ENCODE measurements around the gene MTMR3. TPM values are rescaled to one million over a fixed set of nuclear protein-coding genes. Genes with fewer than 3 reads are reported as not detected.
"Not testable (repeated sequence)": the region's sequence is repeated elsewhere in the genome, so short reads cannot be mapped to it uniquely, and the experiment has no call there.

MTMR3 gene
- total RNA-seq, result 16.8 and 28.4 TPM in 2 replicates

DNA sequence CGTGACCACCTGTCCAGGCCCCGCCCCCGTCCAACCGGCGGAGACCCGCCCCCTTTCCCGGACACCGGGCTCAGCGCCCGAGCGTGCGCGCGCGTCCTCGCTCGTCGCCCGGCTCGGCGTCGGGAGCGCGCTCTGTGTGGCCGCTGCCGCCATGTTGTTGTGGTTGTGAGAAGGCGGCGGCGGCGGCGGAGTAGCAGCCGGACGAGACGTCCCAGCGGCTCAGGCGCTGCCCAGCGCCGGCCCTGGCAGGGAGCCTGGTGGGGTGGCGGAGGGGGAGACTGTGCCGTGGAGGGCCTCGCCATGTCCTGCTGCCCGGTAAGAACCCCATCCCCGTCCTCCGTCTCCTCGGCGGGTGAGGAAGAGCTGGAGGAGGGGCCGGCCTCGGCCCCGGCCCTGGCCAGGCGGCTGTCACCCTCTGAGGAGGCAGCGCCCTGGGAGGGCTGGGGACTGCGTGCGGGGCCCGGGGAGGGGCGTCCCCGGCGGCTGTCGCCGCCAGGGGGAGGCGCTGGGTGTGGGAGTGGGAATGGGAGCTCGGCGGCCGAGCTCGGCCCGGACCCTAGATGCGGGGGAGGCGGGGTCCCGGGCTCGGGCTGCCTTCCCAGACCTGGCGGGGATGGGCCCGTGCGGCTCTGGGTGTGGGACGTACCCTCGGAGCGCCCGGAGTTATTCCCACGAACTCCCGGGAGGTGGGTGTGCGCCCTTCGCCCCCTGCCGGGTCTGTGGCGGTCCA, at the start of gene MTMR3:
Gene MTMR3, plus strand, starts transcription at position 130 of the 730 bp plus-strand sequence. CDS start 87,886 bp downstream, outside the sequence.
- peak; percentile 92 to 94 for DNase-seq (ENCODE audit: low read depth in 2 of 2)

DNA sequence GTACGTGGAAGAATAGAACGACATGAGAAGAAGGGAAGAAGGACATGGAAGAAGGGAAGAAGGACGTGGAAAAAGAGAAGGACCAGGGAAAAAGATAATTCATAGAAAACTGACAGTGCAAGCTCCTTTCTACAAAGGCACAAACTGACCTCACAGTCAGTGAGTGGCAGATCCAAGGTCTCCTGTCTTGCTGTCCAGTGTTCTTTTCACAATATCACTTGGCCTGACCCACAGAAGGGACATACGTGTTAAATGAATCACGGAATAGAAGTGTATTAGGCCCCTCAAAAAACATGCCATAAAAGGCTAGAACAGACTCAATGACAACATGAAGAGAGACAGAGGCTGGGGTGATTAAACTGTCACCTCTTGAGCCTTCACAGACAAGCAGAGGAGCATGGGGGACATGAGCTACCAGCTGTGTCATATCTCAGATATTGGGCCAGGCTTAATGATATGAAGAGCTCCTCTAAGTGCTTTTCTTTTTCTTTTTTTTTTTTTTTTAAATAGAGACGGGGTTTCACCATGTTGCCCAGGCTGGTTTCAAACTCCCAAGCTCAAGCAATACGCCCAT, 49.5 kb upstream of the MTMR3 start:
- DNase-seq (ENCODE audit: low read depth in 2 of 2), result no peak

DNA sequence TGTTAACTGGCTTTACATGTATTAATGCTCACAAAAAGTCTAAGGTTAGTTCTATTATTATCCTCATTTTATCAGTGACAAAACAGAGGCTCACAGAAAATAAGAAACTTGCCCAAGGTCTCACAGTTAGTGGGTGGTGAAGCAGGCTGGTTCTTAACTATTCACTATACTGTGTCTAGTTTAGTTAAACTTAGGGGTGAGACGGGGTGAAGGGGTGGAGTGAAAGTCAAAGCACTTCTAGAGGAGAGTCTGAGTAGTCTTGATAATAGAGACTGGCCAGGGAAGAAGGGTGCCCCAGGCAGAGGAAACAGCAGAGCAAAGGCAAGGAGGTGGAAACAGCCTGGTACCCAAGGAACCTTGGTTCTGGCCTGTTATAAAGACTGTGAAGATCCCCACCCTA, 48.9 kb upstream of the MTMR3 start:
- DNase-seq (ENCODE audit: low read depth in 2 of 2), result no peak

DNA sequence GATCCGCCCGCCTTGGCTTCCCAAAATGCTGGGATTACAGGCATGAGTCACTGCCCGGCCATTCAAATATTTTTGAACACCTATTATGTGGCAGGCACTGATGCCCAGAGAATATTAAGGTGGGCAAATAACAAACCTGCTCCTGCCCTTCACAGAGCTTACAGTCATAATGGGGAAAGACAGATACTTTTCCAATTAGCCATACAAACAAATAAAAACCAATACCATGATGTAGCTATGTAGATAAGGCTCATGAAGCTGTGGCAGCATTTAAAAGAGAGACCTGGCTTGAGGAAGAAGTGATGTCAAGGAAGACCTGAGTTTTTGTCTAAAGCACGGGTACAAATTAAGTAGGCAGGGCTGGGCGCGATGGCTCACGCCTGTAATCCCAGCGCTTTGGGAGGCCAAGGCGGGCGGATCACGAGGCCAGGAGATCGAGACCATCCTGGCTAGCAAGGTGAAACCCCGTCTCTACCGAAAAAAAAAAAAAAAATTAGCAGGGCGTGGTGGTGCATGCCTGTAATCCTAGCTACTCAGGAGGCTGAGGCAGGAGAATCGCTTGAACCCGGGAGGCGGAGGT, 46.1 kb upstream of the MTMR3 start:
- not testable (repeated sequence) for DNase-seq (ENCODE audit: low read depth in 2 of 2)

DNA sequence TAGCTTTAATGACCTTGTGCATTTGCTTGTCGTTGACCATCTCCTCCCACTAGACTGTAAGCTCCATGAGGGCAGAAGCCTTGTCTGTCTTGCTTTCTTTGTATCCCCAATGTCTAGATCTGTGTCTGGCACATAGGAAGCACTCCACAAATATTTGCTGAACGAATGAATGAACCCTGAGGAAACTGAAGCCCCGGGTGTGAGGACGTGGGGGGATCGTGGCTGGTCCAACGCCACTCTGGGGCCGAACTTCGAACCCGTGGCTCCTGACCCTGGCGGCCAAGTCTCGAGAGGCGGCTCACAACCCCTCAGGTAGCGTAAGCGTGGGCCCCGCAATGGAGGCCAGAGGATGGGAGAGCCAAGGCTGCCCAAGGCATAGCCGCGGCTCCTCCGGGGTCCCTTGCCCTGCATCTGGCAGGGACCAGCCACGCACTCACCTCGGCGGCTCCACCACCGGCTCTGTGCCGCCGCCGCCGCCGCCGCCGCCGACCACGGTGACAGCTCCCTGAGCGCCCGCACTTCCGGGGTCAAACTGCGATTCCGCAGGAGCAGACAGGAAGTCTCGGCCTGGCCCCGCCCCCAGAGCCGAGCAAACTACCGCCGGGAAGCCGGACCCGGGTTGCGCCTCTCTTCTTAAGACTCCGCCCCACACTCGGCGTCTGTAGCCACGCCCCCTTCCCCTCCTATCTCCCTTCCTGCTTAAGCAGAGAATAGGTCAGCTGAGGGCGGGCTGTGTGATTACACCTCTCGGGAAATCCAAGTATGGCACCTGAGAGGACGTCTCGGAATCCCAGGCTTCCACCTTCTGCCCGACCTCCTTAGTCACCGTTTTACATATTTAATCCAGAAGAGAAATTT, 45.0 kb upstream of the MTMR3 start, which contains the start of gene ASCC2:
Gene ASCC2, minus strand, starts transcription at position 534 of the 858 bp plus-strand sequence. CDS start 5,949 bp downstream, outside the sequence.
- peak; percentile 80 to 97 for DNase-seq (ENCODE audit: low read depth in 2 of 2)

DNA sequence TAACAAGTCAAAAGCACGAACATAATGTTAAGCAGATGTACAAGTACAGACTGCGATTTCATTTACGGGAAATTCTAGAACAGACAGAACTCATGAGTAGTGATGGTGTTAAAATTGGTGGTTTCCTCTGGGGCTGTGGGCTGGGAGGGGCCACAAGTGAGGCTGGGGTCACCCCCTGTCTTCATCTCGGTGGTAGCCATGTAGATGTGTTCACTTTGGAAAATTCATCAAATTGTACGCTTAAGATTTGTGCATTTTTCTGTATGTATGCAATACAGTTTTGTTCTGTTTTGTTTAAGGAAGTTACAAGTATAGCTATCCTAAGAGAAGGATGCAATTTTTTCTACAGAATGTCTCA, 44.4 kb upstream of the MTMR3 start:
- DNase-seq (ENCODE audit: low read depth in 2 of 2), result no peak

DNA sequence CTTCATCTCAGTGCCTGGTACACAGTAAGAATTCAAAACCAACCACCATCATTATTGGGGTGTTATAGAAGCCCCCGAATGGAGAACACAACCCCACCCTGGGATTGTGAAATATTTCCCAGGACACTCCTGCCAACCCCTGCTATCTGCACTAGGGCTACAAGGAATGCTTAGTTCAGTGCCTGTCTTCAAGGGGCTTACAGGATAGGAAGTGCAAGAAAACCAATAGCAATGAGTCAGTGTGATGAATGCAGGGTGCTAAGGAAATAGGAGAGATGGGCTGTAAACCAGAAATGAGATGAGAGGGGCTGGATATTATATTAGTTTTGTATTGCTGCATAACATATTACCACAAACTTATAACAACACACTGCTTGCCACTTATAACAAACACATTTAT, 43.9 kb upstream of the MTMR3 start:
- DNase-seq (ENCODE audit: low read depth in 2 of 2), result no peak

DNA sequence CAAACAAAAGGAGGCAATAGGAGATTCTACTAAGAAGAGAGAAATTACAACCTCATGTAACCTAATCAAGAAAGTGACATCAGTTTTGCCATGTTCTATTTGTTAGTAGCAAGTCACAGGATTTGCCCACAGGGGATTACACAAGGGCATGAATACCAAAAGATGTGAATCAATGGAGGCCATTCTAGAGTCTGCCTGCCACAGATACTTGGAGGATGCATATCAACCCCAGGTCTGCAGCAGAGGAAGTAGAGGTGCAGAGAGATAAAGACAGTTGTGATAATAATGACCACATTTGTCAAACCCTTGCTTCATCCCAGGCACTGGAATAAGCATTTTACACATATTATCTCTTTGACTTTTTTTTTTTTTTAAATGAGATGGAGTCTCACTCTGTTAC, 42.5 kb upstream of the MTMR3 start:
- DNase-seq (ENCODE audit: low read depth in 2 of 2), result no peak

DNA sequence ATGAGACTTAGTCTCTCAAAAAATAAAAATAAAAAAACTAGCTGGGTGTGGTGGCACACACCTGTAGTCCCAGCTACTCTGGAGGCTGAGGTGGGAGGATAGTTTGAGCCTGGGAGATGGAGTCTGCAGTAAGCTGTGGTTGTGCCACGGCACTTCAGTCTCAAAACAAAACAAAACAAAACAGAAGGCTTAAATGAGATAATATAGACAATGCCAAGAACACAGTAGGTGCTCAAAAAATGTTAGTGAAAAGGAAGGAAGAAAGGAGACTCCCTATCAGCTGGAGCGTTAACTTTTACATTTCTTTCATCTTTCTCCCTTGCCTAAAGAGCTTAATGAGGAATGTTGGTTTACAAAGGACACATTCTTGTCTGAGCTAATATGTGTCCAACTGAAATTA, 40.8 kb upstream of the MTMR3 start:
- DNase-seq (ENCODE audit: low read depth in 2 of 2), result no peak

DNA sequence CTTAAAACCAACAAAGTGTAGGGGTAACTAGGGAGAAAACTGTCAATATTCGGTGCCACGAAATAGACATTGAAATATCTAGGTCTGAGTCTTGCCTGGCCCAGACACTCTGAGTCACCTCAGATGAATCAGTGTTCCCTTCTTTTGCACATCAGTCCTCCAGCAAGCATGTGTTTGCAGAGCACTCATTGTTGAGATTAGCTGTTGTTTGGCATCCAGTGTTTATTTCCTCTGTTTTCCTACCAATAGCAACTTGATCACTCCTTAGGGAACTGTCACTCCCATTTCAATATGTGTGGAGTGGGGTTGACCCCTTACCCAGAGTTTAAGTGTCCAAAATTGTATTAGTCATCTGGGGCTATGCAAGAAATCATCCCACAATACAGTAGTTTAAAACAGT, 40.2 kb upstream of the MTMR3 start:
- peak in 1 of 2 donors; percentile 94 for DNase-seq (ENCODE audit: low read depth in 2 of 2)

DNA sequence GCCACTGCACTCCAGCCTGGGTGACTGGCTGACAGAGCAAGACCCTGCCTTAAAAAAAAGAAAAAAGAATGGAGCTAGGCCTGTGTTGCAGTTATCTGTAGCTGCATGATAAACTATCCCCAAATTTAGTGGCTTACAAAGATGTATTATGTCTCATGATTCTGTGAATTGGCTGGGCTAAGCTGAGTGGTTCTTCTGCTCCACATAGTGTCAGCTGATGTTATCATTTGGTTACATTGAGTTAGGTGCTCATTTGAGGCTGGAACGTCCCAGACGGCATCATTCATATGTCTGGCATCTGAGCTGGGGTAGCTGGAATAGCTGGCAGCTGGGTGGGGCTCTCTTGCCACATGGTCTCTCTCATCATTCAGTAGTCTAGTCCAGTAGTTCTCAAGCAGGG, 36.7 kb upstream of the MTMR3 start:
- DNase-seq (ENCODE audit: low read depth in 2 of 2), result no peak

DNA sequence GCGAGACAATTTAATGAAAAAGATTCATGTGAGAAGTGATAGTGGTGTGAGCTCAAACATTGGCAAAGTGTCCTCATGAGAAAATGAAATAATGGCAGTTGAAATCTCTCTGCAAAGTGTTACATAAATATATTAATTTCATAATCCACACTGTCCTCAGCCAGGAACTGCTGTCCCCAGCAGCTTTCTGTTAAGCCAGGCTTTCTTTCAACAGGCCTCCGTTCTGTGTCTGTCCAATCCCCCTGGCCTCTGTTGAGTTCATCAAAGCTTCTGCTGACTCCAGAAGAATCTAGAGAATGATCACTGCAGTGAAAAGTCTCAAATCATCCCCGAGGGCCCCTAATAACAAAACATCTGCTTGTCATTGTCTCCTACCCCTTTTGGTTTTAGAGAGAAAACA, 34.9 kb upstream of the MTMR3 start:
- no peak for DNase-seq (ENCODE audit: low read depth in 2 of 2)

DNA sequence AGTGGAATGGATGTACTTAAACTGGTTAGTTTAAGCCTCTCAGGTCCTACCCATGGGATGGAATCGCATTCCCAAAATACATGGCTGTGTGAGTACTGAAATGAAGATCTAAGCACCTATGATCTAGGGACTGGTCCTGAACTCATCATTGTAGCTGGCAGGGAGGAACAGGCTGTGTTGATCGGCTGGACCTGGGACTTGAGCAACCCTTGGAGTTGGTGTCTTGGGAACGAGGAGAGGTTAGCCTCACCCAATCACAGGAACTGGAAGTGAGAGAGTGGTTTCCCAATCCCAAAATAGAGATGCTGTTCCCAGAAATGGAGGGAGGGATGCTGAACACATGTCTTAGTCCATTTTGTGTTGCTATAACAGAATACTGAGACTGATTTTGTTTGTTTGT, 28.5 kb upstream of the MTMR3 start:
- DNase-seq (ENCODE audit: low read depth in 2 of 2), result no peak

DNA sequence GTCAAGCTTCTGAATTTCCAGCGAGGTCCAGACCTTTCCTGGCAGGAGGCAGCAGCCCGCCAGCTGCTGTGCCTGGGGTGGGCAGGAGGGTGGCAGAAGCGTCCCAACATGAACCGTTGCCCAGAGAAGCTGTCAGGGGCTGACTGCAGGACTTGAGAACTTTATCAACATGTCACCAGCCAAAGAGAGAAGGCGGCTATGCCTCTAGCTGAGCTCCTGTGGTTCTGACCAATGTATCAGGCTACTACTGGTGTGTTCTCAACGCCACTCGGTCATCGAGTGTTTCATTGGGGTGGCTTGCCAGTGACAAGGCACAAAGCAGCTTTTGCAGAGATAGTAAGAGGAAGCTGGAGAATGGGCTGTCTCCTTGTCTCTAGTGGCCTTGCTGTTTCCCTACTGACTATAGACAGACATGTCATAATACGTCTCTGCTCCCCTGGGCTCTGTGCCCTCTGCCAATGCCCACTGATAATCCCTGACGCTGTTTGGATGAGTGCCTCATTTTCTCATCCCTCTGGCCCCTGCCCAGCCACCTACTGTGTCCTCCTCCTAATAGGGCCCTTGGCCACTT, 27.3 kb upstream of the MTMR3 start:
- DNase-seq (ENCODE audit: low read depth in 2 of 2), result no peak

DNA sequence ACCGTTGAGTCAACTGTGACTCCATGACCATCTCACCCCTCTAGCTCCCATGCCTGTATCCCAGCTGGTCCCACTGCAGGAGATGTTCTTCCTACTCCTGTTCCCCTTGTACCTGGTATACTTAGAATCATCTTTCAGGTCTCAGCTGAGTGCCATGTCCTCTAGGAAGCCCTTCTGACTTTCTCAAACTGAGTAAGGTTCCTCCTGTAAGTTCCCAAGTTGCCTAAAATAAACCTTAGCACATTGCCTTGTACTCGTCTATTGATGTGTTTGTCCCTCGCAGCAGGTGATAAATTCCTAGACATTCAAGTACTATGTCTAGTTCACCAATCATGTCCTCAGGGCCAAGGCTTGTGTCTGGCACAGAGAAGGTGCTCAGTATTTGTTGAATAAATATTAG, 26.5 kb upstream of the MTMR3 start:
- no peak for DNase-seq (ENCODE audit: low read depth in 2 of 2)

DNA sequence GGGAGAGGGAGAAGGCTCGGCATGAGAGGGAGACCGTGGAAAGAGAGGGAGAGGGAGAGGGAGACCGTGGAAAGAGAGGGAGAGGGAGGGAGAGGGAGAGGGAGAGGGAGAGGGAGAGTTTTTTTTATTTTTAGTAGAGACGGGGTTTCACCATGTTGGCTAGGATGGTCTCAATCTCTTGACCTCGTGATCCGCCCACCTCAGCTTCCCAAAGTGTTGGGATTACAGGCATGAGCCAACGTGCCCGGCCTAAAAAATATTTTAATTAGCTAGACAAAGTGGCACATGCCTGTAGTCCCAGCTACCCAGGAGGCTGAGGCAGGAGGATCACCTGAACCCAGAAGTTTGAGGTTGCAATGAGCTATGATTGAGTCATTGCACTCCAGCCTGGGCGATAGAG, 23.9 kb upstream of the MTMR3 start:
- not testable (repeated sequence) for DNase-seq (ENCODE audit: low read depth in 2 of 2)

DNA sequence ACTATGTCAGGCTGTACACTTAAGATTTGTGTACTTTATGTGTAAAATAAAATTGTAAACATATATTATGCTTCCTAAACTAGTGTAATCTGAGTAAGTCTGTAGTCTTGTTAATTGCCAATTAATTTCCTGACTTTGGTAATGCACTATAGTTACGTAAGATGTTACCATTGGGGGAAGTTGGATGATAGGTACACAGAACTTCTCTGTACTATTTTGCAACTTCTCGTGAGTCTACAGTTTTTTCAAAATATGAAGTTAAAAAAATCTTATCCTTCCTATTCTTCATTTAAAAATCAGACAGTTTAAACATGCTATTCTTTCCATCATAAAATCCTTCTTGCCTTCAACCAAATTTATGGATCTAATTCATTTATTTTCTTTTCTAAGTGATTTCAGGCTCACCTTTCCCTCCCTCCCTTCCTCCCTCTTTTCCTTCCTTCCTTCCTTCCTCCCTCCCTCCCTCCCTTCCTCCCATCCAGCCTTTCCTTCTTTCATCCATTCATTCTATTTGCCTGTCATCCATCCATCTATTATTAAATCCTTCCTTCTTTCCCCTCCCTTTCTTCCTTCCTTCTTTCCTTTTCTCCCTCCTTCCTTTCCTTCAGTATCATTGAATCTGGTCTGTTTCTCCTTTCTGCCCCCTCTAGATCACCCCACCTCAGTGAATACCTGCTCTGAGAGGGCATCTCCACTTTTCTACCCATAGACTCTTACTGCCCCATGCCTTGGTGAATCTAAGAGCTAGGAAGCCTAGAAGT, 22.8 kb upstream of the MTMR3 start:
- no peak for DNase-seq (ENCODE audit: low read depth in 2 of 2)

DNA sequence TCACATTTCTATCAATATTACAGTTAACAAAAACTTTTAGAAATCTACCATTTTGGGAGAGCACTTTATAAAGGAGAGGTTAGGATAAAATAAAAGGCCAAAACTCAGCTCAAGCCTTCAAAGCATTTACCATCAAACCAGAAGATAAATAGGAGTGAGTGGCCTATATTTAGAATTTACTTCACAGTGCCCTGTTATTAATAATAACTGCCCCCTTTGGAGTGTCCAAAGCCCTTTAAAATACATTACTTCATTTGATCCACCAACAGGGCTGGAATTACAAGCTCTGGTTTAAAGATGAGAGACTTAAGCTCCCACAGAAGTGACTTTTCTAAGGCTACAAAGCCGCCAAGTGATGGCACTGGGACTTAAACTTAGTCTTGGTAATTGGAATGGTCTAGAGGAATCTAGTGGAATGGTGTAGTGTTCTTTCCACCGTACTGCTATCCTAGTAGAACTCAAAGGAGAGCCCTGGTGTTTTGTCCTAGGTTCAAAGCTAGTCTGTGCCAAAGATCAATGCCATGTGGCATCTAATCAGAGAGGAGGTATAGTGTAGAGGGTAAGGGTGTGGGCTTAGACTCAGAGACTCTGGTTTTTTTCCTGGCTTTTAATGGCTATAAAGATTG, 21.2 kb upstream of the MTMR3 start:
- DNase-seq (ENCODE audit: low read depth in 2 of 2), result no peak

DNA sequence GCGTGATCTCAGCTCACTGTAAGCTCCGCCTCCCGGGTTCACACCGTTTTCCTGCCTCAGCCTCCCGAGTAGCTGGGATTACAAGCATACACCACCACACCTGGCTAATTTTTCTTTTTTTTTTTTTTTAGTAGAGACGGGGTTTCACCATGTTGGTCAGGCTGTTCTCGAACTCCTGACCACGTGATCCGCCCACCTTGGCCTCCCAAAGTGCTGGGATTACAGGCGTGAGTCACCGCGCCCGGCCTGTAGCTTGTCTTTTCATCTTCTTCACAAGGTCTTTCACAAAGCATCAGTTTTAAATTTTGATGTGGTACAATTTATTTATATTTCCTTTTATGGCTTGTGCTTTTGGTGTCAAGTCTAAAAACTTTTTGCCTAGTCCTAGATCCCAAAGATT, 17.4 kb upstream of the MTMR3 start:
- not testable (repeated sequence) for DNase-seq (ENCODE audit: low read depth in 2 of 2)

DNA sequence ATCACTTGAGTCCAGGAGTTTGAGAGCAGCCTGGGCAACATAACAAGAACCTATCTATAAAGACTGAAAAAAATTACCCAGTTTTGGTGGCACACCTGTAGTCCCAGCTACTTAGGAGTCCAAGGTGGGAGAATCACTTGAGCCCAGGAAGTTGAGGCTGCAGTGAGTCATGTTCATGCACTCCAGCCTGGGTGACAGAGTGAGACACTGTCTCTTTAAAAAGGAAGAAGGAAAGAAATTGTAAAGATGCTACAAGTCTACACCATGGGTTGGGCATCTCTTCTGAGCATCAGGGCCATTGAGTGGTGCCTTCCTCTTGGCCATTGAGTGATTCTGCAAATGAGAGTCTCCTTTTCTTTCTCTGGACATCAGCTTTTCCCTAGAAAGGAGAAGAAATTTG, 15.7 kb upstream of the MTMR3 start:
- no peak for DNase-seq (ENCODE audit: low read depth in 2 of 2)

DNA sequence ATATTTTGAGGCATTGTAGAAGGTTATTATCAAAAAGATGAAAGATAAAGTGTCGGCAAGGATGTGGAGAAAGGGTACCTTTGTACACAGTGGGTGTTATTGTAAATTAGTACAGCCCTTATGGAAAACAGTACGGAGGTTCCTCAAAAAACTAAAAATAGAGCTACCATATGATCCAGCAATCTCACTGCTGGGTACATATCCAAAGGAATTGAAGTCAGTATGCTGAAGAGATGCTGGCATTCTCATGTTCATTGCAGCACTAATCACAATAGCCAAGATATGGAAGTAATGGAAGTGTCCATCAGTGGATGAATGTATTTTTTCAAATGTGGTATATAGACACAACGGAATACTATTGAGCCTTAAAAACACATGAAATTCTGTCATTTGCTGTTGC, 15.1 kb upstream of the MTMR3 start:
- DNase-seq (ENCODE audit: low read depth in 2 of 2), result no peak
